H1 (cell line): ENCODE measurements around the gene ARID5B.

ENCODE experiments used
- CTCF ChIP-seq, 3 experiments: IDR thresholded peaks; 1 replicate in 2 of 3; 2 replicates in 1 of 3; pipeline versions ENCODE4 v1.5.1 to v1.6.1; 2011; ENCODE audit warnings: low read length in 3 of 3, mild to moderate bottlenecking in 3 of 3, inconsistent platforms in 2 of 3, low read depth in 1 of 3, moderate library complexity in 1 of 3; ENCODE audit not compliant: insufficient read depth in 1 of 3; ENCODE audit errors: control extremely low read depth in 1 of 3
- KDM5A ChIP-seq: fragments of 200-600 bp; IDR thresholded peaks from 2 replicates; pipeline ENCODE4 v1.7.1; 2012; ENCODE audit warnings: mild to moderate bottlenecking, low read length, inconsistent platforms, mixed read lengths
- PHF8 ChIP-seq: fragments of 200-600 bp; sonication (generic); conservative IDR thresholded peaks from 2 replicates; pipeline ENCODE4 v1.7.1; 2012; ENCODE audit warnings: low read depth, mild to moderate bottlenecking, inconsistent platforms, low read length, moderate library complexity
- POLR2A ChIP-seq, 2 experiments: IDR thresholded peaks; 1 replicate in 1 of 2; 2 replicates in 1 of 2; pipeline ENCODE4 v1.6.1; 2011; ENCODE audit warnings: low read depth in 2 of 2, low read length in 2 of 2, mild to moderate bottlenecking in 2 of 2; ENCODE audit errors: control extremely low read depth in 1 of 2
- POLR2AphosphoS5 ChIP-seq: IDR thresholded peaks from 2 replicates; pipeline ENCODE4 v1.6.1; 2011; ENCODE audit warnings: low read depth, low read length
- SAP30 ChIP-seq: fragments of 300-600 bp; sonication (generic); IDR thresholded peaks from 2 replicates; pipeline ENCODE4 v1.7.1; 2012; ENCODE audit warnings: low read length, moderate library complexity, mild to moderate bottlenecking, inconsistent platforms; ENCODE audit not compliant: insufficient read depth, insufficient replicate concordance
- SIN3A ChIP-seq, 2 experiments: IDR thresholded peaks in 1 of 2; conservative IDR thresholded peaks in 1 of 2; 2 replicates each; pipeline ENCODE4 v1.6.1; 2011 to 2012; ENCODE audit warnings: low read length in 2 of 2, improper control_type of control experiment in 1 of 2, low read depth in 1 of 2, mild to moderate bottlenecking in 1 of 2

- no peak for TF ChIP-seq POLR2AphosphoS5
- no peak for TF ChIP-seq SAP30
- no peak for TF ChIP-seq PHF8
- TF ChIP-seq KDM5A: no peak
- TF ChIP-seq CTCF (IDR thresholded peaks at IDR 0.05; ENCODE audit: control extremely low read depth in 1 of 3, insufficient read depth in 1 of 3, low read depth in 1 of 3, low read length in 3 of 3): no peak
- TF ChIP-seq SIN3A (conservative IDR thresholded peaks at IDR 0.05 in 1 of 2, IDR thresholded peaks at IDR 0.05 in 1 of 2; ENCODE audit: low read depth in 1 of 2, low read length in 2 of 2): no peak
- no peak for TF ChIP-seq POLR2A (IDR thresholded peaks at IDR 0.05; ENCODE audit: control extremely low read depth in 1 of 2, low read depth in 2 of 2, low read length in 2 of 2)
Measured at GRCh38 chr10:62085404-62085803, 183.9 kb downstream of the ARID5B start.
